Progenitor cell of endocrine pancreas (in vitro differentiated cells): ENCODE results near the gene LEAP2. TPM values are rescaled to one million over a fixed set of nuclear protein-coding genes. Genes with fewer than 3 reads are reported as not detected.

Source experiments
- DNase-seq: peaks from one replicate; pipeline ENCODE4 v3.0.0; 2021; ENCODE audit warnings: low spot score; ENCODE audit not compliant: unreplicated experiment
- H3K27ac Mint-ChIP-seq: 2 replicates; pipeline ENCODE4 v1.8.0; 2021; ENCODE audit warnings: mild to moderate bottlenecking, moderate library complexity, mixed read lengths
- H3K27me3 Mint-ChIP-seq: 2 replicates; pipeline ENCODE4 v1.8.0; 2021; ENCODE audit warnings: mixed read lengths
- H3K36me3 Mint-ChIP-seq: 2 replicates; pipeline ENCODE4 v1.8.0; 2022; ENCODE audit warnings: mixed read lengths; ENCODE audit not compliant: insufficient read depth
- H3K4me1 Mint-ChIP-seq: 2 replicates; pipeline ENCODE4 v1.8.0; 2021; ENCODE audit warnings: low read depth, mixed read lengths
- H3K4me3 Mint-ChIP-seq: 2 replicates; pipeline ENCODE4 v1.8.0; 2021; ENCODE audit warnings: low read depth, mild to moderate bottlenecking, moderate library complexity, mixed read lengths
- H3K9me3 Mint-ChIP-seq: 2 replicates; pipeline ENCODE4 v1.8.0; 2021; ENCODE audit warnings: low read depth, mixed read lengths
- CTCF ChIP-seq: fragments of 200-600 bp; sonication (generic); IDR thresholded peaks from one replicate; pipeline ENCODE4 v1.5.0; 2021; ENCODE audit warnings: antibody characterized with exemption, mild to moderate bottlenecking; ENCODE audit not compliant: unreplicated experiment
- total RNA-seq: library from RNA; stranded (reverse); gene quantifications from 2 replicates; pipeline ENCODE4 v1.2.1, GENCODE V29; 2021

Gene LEAP2
- total RNA-seq, 1 donor from 2014 or later, result 1.7 TPM

GRCh38 chr5:132915681-132916080 is 42.2 kb downstream of the LEAP2 start:
- H3K4me1 Mint-ChIP-seq, result peaks cover 3% of the 10 kb centered on the region
- TF ChIP-seq CTCF, result no peak
- no peak overlapping the region for H3K27ac Mint-ChIP-seq
- peaks cover 25% of the 10 kb centered on the region for H3K36me3 Mint-ChIP-seq
- no peak overlapping the region for H3K4me3 Mint-ChIP-seq
- no peak for DNase-seq
- H3K27me3 Mint-ChIP-seq, result no peaks in the 10 kb centered on the region
- peaks cover 3% of the 10 kb centered on the region for H3K9me3 Mint-ChIP-seq

GRCh38 chr5:132916086-132916485 is 42.6 kb downstream of the LEAP2 start:
- no peak for TF ChIP-seq CTCF
- no peaks in the 10 kb centered on the region for H3K27me3 Mint-ChIP-seq
- peaks cover 3% of the 10 kb centered on the region for H3K4me1 Mint-ChIP-seq
- peaks cover 3% of the 10 kb centered on the region for H3K9me3 Mint-ChIP-seq
- no peak for DNase-seq
- no peak overlapping the region for H3K4me3 Mint-ChIP-seq
- H3K27ac Mint-ChIP-seq, result no peak overlapping the region
- H3K36me3 Mint-ChIP-seq, result peaks cover 28% of the 10 kb centered on the region

Other genes starting within 250 kb of the LEAP2 start
- not detected in 2 replicates for gene IL13, start 215.5 kb upstream of the LEAP2 start, total RNA-seq
- gene IL4, start 199.7 kb upstream of the LEAP2 start, total RNA-seq, result not detected in 2 replicates
- 33.1 and 33.6 TPM in 2 replicates for gene KIF3A, start 136.1 kb upstream of the LEAP2 start, total RNA-seq
- 0.36 and 0.49 TPM in 2 replicates for gene CCNI2, start 126.2 kb upstream of the LEAP2 start, total RNA-seq
- 60.4 and 67.2 TPM in 2 replicates for gene SEPTIN8, start 96.4 kb upstream of the LEAP2 start, total RNA-seq
- 0.98 and 1.3 TPM in 2 replicates for gene SOWAHA, start 60.4 kb upstream of the LEAP2 start, total RNA-seq
- gene SHROOM1, start 43.0 kb upstream of the LEAP2 start, total RNA-seq, result 10.0 and 12.6 TPM in 2 replicates
- 0.51 and 0.55 TPM in 2 replicates for gene GDF9, start 7.2 kb upstream of the LEAP2 start, total RNA-seq
- gene UQCRQ, start 7.0 kb upstream of the LEAP2 start, total RNA-seq, result 230 and 275 TPM in 2 replicates
- gene AFF4, start 90.0 kb downstream of the LEAP2 start, total RNA-seq, result 91.8 and 101 TPM in 2 replicates
- 23.1 and 25.7 TPM in 2 replicates for gene ZCCHC10, start 152.9 kb downstream of the LEAP2 start, total RNA-seq
- 133 and 138 TPM in 2 replicates for gene HSPA4, start 178.3 kb downstream of the LEAP2 start, total RNA-seq